ENCODE measurements around the gene TWNK.
"Not testable (repeated sequence)": the region's sequence is repeated elsewhere in the genome, so short reads cannot be mapped to it uniquely, and the experiment has no call there.

TWNK gene

DNA sequence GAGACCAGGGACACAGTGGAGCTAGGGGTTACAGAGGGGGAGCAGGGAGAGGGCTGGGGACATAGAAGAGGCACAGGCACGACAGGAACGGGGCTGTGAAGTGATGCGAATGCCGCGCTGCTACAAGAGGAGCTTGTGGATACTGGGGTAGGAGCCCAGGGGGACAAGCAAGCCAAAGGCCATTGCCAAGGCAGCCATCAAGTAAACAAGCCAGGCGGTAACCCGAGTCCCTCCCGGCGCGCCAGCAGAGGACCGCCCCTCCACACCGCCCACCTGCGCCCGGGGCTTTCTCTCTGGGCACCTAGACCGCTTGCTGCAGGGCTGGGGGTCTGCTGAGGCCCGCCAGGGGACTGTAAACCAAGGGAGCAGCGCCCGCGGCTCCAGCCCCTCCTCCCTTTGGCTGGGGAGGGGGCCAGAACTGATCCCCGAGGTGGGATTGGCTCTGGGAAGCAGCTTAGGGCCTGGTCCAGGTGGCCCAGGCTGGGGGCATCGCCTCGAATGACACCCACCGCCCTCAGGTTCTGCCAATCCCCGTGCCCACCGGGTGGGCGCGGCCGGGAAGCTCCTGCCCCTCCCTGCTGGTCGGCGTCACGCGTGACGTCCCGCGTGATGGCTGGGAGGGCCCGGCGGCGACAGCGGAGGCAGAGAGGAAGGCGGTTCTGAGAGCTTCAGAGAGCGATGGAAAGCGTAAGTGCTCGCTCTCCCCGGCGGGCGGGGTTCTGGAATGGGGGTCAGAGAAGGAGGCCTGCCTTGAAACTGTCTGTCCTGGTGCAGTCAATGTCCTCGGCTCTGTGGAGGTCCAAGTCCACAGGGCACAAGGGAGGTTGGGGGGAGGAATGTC lies 44.7 kb downstream of the TWNK start:
- peak; percentile 86 for DNase-seq

DNA sequence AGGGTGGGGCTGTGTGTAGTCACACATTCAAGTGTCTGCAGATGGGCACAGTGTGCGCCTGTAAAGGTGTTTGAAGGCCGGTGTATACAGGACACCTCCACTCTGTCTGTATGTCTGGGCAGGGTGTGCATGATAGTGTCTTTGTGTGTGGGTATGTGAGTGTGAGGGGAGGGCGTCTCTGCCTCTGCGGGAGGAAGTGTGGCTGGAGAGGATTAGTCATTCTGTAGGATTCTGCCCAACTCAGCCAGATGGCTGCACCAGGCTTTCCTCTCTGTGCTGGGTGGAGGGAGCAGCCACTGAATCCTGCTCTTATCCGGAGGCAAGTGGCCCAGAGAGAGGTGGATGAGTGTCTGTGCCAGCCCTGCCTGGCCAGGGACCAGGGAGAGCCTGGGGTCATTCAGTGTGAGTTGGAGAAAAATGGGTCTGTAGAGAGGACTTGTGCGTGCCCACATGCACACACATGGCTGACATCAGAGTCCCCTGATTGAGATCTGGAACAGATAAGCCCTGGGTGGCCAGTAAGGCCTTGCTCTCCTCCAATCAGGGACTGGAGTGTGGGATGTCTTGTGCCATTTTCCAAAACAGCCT lies 45.4 kb downstream of the TWNK start:
- peak; percentile 56 for DNase-seq

DNA sequence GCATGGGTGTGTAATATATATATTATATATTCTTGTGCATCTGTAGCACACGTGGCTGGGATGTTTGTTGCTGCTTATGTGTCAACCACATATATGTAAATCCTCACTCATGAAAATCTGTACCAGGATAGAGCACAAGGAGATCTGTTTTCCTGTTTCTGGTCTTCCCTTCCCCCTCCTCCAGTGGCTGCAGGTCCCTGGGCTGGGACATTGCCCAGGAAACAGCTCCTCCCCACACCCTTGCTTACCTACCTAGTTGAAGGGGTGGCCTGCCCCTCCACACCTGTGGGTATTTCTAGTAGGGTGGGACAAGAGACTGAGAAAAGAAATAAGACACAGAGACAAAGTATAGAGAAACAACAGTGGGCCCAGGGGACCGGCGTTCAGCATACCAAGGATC lies 45.9 kb downstream of the TWNK start:
- DNase-seq: no peak

DNA sequence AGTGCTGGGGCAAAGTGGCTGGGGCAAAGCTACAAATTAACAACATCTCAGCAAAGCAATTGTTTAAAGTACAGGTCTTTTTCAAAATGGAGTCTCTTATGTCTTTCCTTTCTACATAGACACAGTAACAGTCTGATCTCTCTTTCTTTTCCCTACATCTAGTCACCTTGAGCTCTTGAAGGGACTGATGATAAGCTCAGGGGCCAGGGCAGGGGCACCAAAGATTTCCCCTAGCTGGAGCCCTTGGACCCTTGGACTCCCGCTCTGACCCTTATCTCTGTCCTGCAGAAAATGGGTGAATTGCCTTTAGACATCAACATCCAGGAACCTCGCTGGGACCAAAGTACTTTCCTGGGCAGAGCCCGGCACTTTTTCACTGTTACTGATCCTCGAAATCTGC lies 47.1 kb downstream of the TWNK start:
- not testable (repeated sequence) for DNase-seq

DNA sequence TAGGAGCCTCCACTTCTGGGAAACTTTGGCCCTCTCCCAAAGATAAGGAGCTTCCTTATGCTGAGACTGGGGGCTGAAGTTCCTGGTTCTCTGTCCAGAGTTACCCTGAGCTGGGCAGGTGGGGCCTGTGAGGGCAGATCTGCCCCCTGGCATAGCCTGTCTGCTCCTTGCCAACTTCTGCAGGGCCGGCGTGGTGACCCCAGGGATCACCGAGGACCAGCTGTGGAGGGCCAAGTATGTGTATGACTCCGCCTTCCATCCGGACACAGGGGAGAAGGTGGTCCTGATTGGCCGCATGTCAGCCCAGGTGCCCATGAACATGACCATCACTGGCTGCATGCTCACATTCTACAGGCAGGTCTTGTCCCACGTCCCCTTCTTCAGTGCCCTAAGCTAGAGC lies 48.0 kb downstream of the TWNK start:
- DNase-seq: no peak

DNA sequence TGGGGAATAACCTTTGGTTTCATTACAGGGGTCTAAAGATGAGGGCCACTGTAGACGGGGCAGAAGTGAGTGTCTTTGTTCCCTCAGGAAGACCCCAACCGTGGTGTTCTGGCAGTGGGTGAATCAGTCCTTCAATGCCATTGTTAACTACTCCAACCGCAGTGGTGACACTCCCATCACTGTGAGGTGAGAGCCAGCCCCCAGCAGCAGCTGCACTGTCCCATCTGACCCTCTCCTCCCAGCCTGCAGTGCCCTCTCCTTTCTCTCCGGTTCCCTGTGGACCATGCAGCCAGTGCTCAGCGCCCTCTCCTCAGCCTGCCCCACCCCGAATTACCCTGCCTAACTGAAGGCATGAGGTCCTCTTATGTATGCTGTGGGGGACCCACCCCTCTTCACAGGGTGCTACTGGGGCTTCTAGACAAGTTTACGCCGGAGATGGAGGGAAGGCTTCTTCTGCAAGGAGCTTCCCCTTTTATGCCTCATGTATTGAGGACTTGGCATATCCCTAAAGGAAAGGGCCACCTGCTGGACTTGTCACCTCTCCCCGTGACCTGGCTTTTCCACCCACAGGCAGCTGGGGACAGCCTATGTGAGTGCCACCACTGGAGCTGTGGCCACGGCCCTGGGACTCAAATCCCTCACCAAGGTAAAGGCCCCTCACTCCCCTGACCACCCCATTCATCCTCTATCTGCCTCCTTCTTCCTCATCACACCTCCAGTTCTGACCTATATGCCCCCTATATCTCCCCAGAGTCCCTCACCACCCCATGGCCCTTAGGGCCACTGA lies 48.8 kb downstream of the TWNK start:
- DNase-seq: no peak

DNA sequence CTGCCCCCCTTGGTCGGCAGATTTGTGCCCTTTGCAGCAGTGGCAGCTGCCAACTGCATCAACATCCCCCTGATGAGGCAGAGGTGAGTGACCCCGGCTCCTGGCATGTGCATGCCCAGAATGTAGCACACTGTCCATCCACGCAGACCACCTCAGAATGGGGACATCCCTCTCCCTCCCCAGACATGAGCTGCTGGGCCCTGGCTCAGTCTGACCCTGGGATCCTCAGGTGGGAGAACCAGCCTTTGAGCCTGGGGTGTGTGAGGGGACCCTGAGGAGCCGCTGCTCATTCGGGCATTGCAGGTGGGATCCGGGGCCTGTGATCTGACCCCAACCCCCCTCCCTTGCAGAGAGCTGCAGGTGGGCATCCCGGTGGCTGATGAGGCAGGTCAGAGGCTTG lies 49.4 kb downstream of the TWNK start:
- DNase-seq: no peak

DNA sequence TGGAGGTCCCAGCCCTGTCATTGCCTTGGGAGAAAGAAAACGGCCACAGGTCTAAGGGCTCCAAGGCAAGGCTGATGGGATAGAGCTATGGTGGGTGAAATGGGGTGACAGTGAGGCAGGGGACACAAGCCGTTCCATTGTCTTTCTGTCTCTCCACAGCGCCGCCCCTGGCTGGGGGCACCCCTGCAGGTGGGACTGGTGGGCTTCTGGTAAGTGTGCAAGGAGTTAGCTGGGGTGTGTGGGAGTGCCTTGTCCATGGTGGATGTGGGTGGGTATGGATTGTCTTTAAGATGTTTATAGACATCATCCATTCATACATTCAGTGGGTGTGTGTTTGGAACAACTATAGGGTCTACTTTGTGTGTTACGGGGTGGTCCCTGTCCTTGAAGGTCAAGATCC lies 51.1 kb downstream of the TWNK start:
- DNase-seq: no peak

DNA sequence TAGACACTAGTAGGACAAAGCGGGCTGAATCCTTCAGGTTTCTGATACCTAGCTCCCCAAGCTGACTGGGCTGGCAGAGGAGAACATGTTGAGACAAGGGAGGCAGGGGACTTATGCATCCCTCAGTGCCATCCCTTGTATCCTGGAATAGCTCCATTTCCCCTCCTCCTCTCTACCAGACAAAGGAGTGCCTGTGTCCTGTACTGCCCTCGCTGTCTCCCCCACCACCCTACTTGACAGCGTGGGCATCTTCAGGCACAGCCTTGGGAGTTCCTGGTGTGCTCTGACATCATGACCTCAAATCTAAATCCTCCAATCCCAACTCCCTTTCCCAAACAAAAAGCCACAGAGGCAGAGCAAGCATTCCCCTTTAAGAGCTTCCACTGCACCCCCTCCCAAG lies 52.7 kb downstream of the TWNK start:
- no peak for DNase-seq

DNA sequence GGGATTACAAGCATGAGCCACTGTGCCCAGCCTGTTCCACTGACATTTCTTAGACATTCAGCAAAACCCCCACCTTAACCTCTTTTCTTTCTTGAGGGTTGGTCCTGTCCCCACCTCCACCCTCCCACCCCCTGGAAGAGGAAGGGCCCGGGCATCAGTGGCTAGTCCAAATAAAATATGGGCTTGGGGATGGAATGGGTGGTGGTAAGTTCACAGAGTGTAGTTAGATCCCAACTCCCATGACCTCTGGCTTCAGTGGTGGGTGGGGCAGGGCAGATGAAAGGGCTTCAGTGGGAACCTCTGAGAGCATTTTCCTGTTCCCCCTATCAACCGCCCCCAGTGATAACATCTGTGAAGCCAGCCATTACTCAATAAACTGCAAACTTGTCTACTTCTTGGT lies 53.5 kb downstream of the TWNK start:
- DNase-seq: no peak

DNA sequence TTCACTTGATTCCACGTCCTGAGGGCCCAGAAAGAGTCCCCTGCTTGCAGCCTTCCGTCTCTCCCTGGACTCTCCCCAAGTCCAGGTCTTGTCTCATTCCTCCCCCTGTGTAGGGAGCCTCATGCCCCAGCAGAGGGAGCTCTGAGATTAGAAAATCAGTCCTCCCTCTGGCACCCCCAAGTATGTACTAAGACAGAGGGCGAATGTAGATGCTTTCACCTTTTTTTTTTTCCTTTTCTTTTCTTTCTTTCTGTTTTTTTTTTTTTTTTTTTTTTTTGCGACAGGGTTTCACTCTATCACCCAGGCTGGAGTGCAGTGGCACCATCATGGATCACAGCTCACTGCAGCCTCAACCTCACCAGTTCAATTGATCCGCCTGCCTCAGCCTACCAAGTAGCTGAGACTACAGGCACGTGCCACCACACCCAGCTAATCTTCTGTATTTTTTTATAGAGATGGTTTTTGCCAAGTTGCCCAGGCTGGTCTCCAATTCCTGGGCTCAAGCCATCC lies 54.0 kb downstream of the TWNK start:
- DNase-seq: peak; percentile 88

DNA sequence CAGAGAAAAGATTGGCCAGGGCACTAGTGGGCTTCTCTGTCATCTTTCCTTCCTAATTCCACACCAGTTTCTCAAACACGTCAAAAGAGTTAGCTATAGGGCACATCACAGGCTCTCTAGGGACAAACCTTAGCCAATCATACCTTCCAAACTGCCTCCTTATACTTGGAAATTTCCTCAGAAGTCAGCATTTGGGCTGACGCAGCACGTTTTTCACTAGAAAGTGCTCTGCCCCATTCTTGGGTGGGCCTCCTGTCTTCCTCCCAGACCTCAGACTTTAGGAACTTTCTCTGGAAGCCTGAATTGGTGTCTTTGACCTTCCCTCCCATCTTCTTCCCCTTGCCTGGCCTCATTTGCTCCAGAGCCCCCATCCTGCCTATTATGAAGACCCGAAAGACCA lies 54.8 kb downstream of the TWNK start:
- no peak for DNase-seq

DNA sequence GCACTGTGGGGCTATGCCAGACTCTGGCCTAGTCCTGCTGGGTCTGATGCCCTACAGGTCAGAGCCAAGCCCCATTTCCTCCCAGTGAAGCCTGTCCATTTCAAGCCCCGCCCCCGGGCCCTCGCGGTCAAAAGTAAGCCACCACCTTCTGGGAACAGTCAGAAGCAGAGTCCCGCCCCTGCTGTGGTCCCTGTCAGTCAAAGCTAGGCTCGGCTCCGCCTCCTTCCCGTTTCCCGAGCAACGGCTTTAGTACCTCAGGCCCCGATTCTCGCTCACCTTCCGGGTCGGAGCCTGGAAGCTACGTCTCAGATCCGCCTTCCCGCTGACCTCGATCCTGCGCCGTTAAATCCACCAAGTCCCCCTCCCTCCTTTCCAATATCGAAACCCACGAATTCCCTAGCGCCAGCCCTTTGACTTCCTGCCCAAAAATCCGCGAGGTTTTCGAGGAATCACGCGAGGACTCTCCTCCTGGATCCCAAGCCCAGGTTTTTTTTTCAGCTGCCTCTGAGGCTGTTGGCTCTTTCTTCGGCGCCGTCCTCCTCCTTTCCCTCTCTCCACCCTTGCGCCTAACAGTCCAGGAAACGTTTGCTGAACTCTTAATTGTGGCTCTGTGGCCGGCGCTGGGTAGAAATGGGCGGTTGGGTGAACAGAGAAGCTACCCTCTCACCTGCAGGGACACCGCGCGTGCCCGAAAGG lies 55.5 kb downstream of the TWNK start:
- peak; percentile 89 for DNase-seq

DNA sequence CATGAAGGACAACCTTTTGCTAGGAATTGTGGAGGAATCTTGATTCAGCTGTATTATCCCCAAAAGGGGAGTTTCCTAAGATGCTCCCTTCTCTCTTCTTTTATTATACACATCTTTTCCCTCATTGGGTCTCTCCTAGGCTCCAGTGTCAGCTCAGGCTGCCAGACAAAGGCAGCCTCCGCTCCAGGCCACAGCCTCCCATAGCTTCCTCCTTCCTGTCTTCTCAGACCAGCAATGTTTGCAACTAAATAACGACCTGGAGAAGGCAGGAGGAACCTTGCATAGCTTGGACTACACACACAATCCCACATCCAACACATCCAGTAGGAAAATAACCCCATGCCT lies 56.0 kb downstream of the TWNK start:
- DNase-seq: no peak
